Mucosa of rectum (tissue), 2 donors: ENCODE data around the gene ATF7.

Source experiments
- H3K27ac ChIP-seq, 2 donors: one replicate each; pipeline ENCODE4 v1.7.0; 2013; ENCODE audit warnings: inconsistent platforms in 2 of 2, low read depth in 2 of 2, low read length in 2 of 2
- H3K27me3 ChIP-seq, 2 donors: one replicate each; pipeline ENCODE4 v1.7.0; 2013; ENCODE audit warnings: low read length in 2 of 2; ENCODE audit not compliant: control insufficient read depth in 2 of 2, insufficient read depth in 2 of 2
- H3K36me3 ChIP-seq, 2 donors: one replicate each; pipeline ENCODE4 v1.7.0; 2013; ENCODE audit warnings: low read length in 2 of 2; ENCODE audit not compliant: control insufficient read depth in 2 of 2, insufficient read depth in 2 of 2
- H3K4me1 ChIP-seq, 2 donors: one replicate each; pipeline ENCODE4 v1.7.0; 2013; ENCODE audit warnings: low read length in 2 of 2, mild to moderate bottlenecking in 1 of 2; ENCODE audit not compliant: control insufficient read depth in 2 of 2, insufficient read depth in 2 of 2
- H3K4me3 ChIP-seq, 2 donors: one replicate each; pipeline ENCODE4 v1.7.0; 2013; ENCODE audit warnings: low read length in 2 of 2
- H3K9ac ChIP-seq, 2 donors: one replicate each; pipeline ENCODE4 v1.7.0; 2013; ENCODE audit warnings: low read length in 2 of 2, low read depth in 1 of 2, mild to moderate bottlenecking in 1 of 2
- H3K9me3 ChIP-seq, 2 donors: one replicate each; pipeline ENCODE4 v1.7.0; 2013; ENCODE audit warnings: low read length in 2 of 2; ENCODE audit not compliant: control insufficient read depth in 2 of 2
- donor health status: healthy.
- donor health status: Normal muscosa, but diverticular disease.

ATF7 gene

GRCh38 chr12:53505555-53506449 is 120.4 kb downstream of the ATF7 start:
- Histone ChIP-seq H3K4me1 (peaks cover 12 to 13% of the 10 kb centered on the region in 2 donors), H3K9me3 (no peaks in the 10 kb centered on the region), H3K36me3 (peaks cover 30 to 41% of the 10 kb centered on the region in 2 donors), H3K27ac (no peak overlapping the region), H3K9ac (no peak overlapping the region), H3K4me3 (no peak overlapping the region), H3K27me3 (no peaks in the 10 kb centered on the region)

- H3K9me3 ChIP-seq = no peaks in the 10 kb centered on the region
- H3K4me3 ChIP-seq = no peak overlapping the region
- no peak overlapping the region for H3K9ac ChIP-seq
- peaks cover 12 to 18% of the 10 kb centered on the region in 2 donors for H3K4me1 ChIP-seq
- no peaks in the 10 kb centered on the region for H3K27me3 ChIP-seq
- peaks cover 25 to 35% of the 10 kb centered on the region in 2 donors for H3K36me3 ChIP-seq
- H3K27ac ChIP-seq = no peak overlapping the region
Measured at GRCh38 chr12:53505086-53505485, 121.1 kb downstream of the ATF7 start.

- H3K4me3 ChIP-seq = no peak overlapping the region
- no peaks in the 10 kb centered on the region for H3K27me3 ChIP-seq
- no peaks in the 10 kb centered on the region for H3K9me3 ChIP-seq
- no peak overlapping the region for H3K9ac ChIP-seq
- H3K36me3 ChIP-seq = peaks cover 25 to 35% of the 10 kb centered on the region in 2 donors
- peaks cover 16 to 23% of the 10 kb centered on the region in 2 donors for H3K4me1 ChIP-seq
- H3K27ac ChIP-seq = no peak overlapping the region
Measured at GRCh38 chr12:53504004-53504920, 121.9 kb downstream of the ATF7 start.

GRCh38 chr12:53502983-53503728 is 123.0 kb downstream of the ATF7 start:
- H3K36me3 ChIP-seq = peaks cover 25 to 28% of the 10 kb centered on the region in 2 donors
- H3K9me3 ChIP-seq = no peaks in the 10 kb centered on the region
- no peak overlapping the region for H3K27ac ChIP-seq
- peaks cover 16 to 23% of the 10 kb centered on the region in 2 donors for H3K4me1 ChIP-seq
- H3K4me3 ChIP-seq = no peak overlapping the region
- no peaks in the 10 kb centered on the region for H3K27me3 ChIP-seq
- H3K9ac ChIP-seq = no peak overlapping the region

- no peaks in the 10 kb centered on the region for H3K9me3 ChIP-seq
- H3K36me3 ChIP-seq = peaks cover 24 to 25% of the 10 kb centered on the region in 2 donors
- H3K4me1 ChIP-seq = peaks cover 16 to 23% of the 10 kb centered on the region in 2 donors
- H3K27ac ChIP-seq = no peak overlapping the region
- peak overlapping the region in 1 of 2 donors; percentile 94 for H3K4me3 ChIP-seq
- no peaks in the 10 kb centered on the region for H3K27me3 ChIP-seq
- H3K9ac ChIP-seq = no peak overlapping the region
Measured at GRCh38 chr12:53502331-53502730, 123.9 kb downstream of the ATF7 start.

- Histone ChIP-seq H3K9me3 (no peaks in the 10 kb centered on the region), H3K4me1 (peaks cover 19 to 23% of the 10 kb centered on the region in 2 donors), H3K27ac (peak overlapping the region; percentile 97 to 98), H3K9ac (peak overlapping the region; percentile 82 to 85), H3K36me3 (peaks cover 18 to 19% of the 10 kb centered on the region in 2 donors), H3K4me3 (peak overlapping the region; percentile 91 to 94), H3K27me3 (no peaks in the 10 kb centered on the region)
Measured at GRCh38 chr12:53501615-53502181, 124.5 kb downstream of the ATF7 start.

GRCh38 chr12:53500776-53501614 is 125.2 kb downstream of the ATF7 start, which contains the start of gene TARBP2:
TSS of gene TARBP2 (plus strand) at chr12:53501283. CDS start at chr12:53501409, 126 bp downstream.
- peak within 1 kb of the TSS; percentile 91 to 94 for H3K4me3 ChIP-seq
- no peaks in the 10 kb centered on the region for H3K27me3 ChIP-seq
- peak within 1 kb of the TSS; percentile 97 to 98 for H3K27ac ChIP-seq
- H3K9me3 ChIP-seq = no peaks in the 10 kb centered on the region
- peaks cover 11 to 14% of the 10 kb centered on the region in 2 donors for H3K36me3 ChIP-seq
- H3K4me1 ChIP-seq = peaks cover 22 to 30% of the 10 kb centered on the region in 2 donors
- peak within 1 kb of the TSS; percentile 95 to 99 for H3K9ac ChIP-seq

- Histone ChIP-seq H3K9me3 (no peaks in the 10 kb centered on the region), H3K4me1 (peaks cover 26 to 34% of the 10 kb centered on the region in 2 donors), H3K27ac (peak overlapping the region; percentile 97 to 98)
Measured at GRCh38 chr12:53500142-53500775, 125.9 kb downstream of the ATF7 start.

More at GRCh38 chr12:53500142-53500775, 125.9 kb downstream of the ATF7 start:
- Histone ChIP-seq H3K27me3 (no peaks in the 10 kb centered on the region), H3K36me3 (peaks cover 6 to 12% of the 10 kb centered on the region in 2 donors), H3K9ac (peak overlapping the region; percentile 95 to 99), H3K4me3 (peak overlapping the region; percentile 91 to 94)
